Peyer's patch (tissue), 4 donors: ENCODE data around the gene LRTM2. TPM values are rescaled to one million over a fixed set of nuclear protein-coding genes. Genes with fewer than 3 reads are reported as not detected.
"Not testable (repeated sequence)": the region's sequence is repeated elsewhere in the genome, so short reads cannot be mapped to it uniquely, and the experiment has no call there.

Experiments used
- DNase-seq, 3 donors: peaks; one replicate each; pipeline ENCODE4 v3.0.0-alpha.2; 2017 to 2019
- H3K27ac ChIP-seq, 4 donors: fragments of 200-600 bp; sonication (generic); one replicate each; pipeline ENCODE4 v1.5.1; 2016 to 2019
- H3K27me3 ChIP-seq, 2 donors: fragments of 200-600 bp; sonication (generic); one replicate each; pipeline ENCODE4 v1.5.1; 2019
- H3K36me3 ChIP-seq, 3 donors: fragments of 200-600 bp; sonication (generic); one replicate each; pipeline ENCODE4 v1.5.1; 2016 to 2019
- H3K4me1 ChIP-seq, 4 donors: fragments of 200-600 bp; sonication (generic); one replicate each; pipeline ENCODE4 v1.5.1; 2016 to 2019
- H3K4me3 ChIP-seq, 4 donors: fragments of 200-600 bp; sonication (generic); 1 replicate in 3 of 4; 2 replicates in 1 of 4; pipeline ENCODE4 v1.5.1; 2016 to 2019; ENCODE audit warnings: mild to moderate bottlenecking in 1 of 4
- H3K9me3 ChIP-seq, 4 donors: fragments of 200-600 bp; sonication (generic); one replicate each; pipeline ENCODE4 v1.5.1; 2016 to 2019; ENCODE audit warnings: mild to moderate bottlenecking in 1 of 4
- CTCF ChIP-seq, 6 experiments: fragments of 450-650 bp in 4 of 6; fragments of 200-600 bp in 2 of 6; sonication (generic) in 1 of 6; IDR thresholded peaks; one replicate each; pipeline ENCODE4 v1.5.1; 2017 to 2019; ENCODE audit warnings: antibody characterized with exemption in 6 of 6, mild to moderate bottlenecking in 3 of 6, moderate library complexity in 1 of 6
- POLR2A ChIP-seq, 2 donors: fragments of 450-650 bp; IDR thresholded peaks; one replicate each; pipeline ENCODE4 v1.5.1; 2017; ENCODE audit warnings: antibody characterized with exemption in 2 of 2, mild to moderate bottlenecking in 2 of 2, moderate library complexity in 2 of 2
- total RNA-seq, 4 donors: library from RNA; depleted of rRNA; stranded (reverse); fragments of >200 nt; gene quantifications; one replicate each; pipeline ENCODE4 v1.1.0, GENCODE V29; 2016

LRTM2 gene
- total RNA-seq, 4 donors from 2014 or later, result not detected

- DNase-seq, result no peak
- H3K9me3 ChIP-seq, result no peaks in the 10 kb centered on the region
- peaks cover 0 to 7% of the 10 kb centered on the region in 2 donors for H3K27me3 ChIP-seq
- no peaks in the 10 kb centered on the region for H3K4me1 ChIP-seq
- H3K4me3 ChIP-seq, result no peak overlapping the region
- H3K27ac ChIP-seq, result no peak overlapping the region
- TF ChIP-seq CTCF (IDR thresholded peaks at IDR 0.05), result no peak
- no peak for TF ChIP-seq POLR2A (IDR thresholded peaks at IDR 0.05)
- H3K36me3 ChIP-seq, result no peaks in the 10 kb centered on the region
Measured at GRCh38 chr12:1816730-1817348, 3.5 kb upstream of the LRTM2 start.

- not testable (repeated sequence) for H3K4me1 ChIP-seq, H3K27ac ChIP-seq, DNase-seq, H3K36me3 ChIP-seq, H3K9me3 ChIP-seq, H3K27me3 ChIP-seq, H3K4me3 ChIP-seq
Measured at GRCh38 chr12:1817928-1818327, 2.4 kb upstream of the LRTM2 start.

GRCh38 chr12:1819050-1819449, 1.3 kb upstream of the LRTM2 start:
- Histone ChIP-seq H3K36me3 (no peaks in the 10 kb centered on the region), H3K27me3 (peaks cover 0 to 8% of the 10 kb centered on the region in 2 donors), H3K27ac (no peak overlapping the region), H3K9me3 (no peaks in the 10 kb centered on the region), H3K4me3 (no peak overlapping the region), H3K4me1 (no peaks in the 10 kb centered on the region)
- TF ChIP-seq CTCF (IDR thresholded peaks at IDR 0.05) (no peak), POLR2A (IDR thresholded peaks at IDR 0.05) (no peak)
- no peak for DNase-seq

GRCh38 chr12:1819571-1819970, 794 bp upstream of the LRTM2 start:
- Histone ChIP-seq H3K4me1 (no peaks in the 10 kb centered on the region), H3K36me3 (no peaks in the 10 kb centered on the region), H3K27me3 (peaks cover 0 to 8% of the 10 kb centered on the region in 2 donors), H3K9me3 (no peaks in the 10 kb centered on the region), H3K4me3 (no peak overlapping the region), H3K27ac (no peak overlapping the region)
- DNase-seq, result no peak
- TF ChIP-seq CTCF (IDR thresholded peaks at IDR 0.05), result no peak
- no peak for TF ChIP-seq POLR2A (IDR thresholded peaks at IDR 0.05)

GRCh38 chr12:1820896-1821291, 529 bp downstream of the LRTM2 start:
- Histone ChIP-seq H3K4me1 (no peaks in the 10 kb centered on the region), H3K9me3 (no peaks in the 10 kb centered on the region), H3K4me3 (no peak overlapping the region), H3K27ac (no peak overlapping the region), H3K27me3 (peaks cover 0 to 8% of the 10 kb centered on the region in 2 donors), H3K36me3 (no peaks in the 10 kb centered on the region)
- no peak for DNase-seq
- TF ChIP-seq POLR2A (IDR thresholded peaks at IDR 0.05) (no peak), CTCF (IDR thresholded peaks at IDR 0.05) (no peak)

GRCh38 chr12:1821805-1822204, 1.4 kb downstream of the LRTM2 start:
- Histone ChIP-seq H3K4me1 (no peaks in the 10 kb centered on the region), H3K27ac (no peak overlapping the region), H3K9me3 (no peaks in the 10 kb centered on the region), H3K36me3 (no peaks in the 10 kb centered on the region), H3K4me3 (no peak overlapping the region), H3K27me3 (peaks cover 0 to 8% of the 10 kb centered on the region in 2 donors)
- no peak for DNase-seq
- TF ChIP-seq CTCF (IDR thresholded peaks at IDR 0.05) (no peak), POLR2A (IDR thresholded peaks at IDR 0.05) (no peak)
